Ishikawa (cell line): ENCODE results near the gene SEMA6B.

Experiments used
- CREB1 ChIP-seq: IDR thresholded peaks from 2 replicates; pipeline ENCODE4 v1.6.1; 2012; ENCODE audit warnings: low read depth
- EP300 ChIP-seq: IDR thresholded peaks from 2 replicates; pipeline ENCODE4 v1.6.1; 2012; ENCODE audit warnings: borderline replicate concordance
- FOXM1 ChIP-seq: IDR thresholded peaks from 2 replicates; pipeline ENCODE4 v1.6.1; 2012; ENCODE audit warnings: low read depth, borderline replicate concordance
- RAD21 ChIP-seq: IDR thresholded peaks from 2 replicates; pipeline ENCODE4 v1.6.1; 2012; ENCODE audit warnings: low read depth
- TCF12 ChIP-seq: IDR thresholded peaks from 2 replicates; pipeline ENCODE4 v1.6.1; 2012; ENCODE audit warnings: low read depth
- USF1 ChIP-seq: IDR thresholded peaks from 2 replicates; pipeline ENCODE4 v1.6.1; 2012

DNA sequence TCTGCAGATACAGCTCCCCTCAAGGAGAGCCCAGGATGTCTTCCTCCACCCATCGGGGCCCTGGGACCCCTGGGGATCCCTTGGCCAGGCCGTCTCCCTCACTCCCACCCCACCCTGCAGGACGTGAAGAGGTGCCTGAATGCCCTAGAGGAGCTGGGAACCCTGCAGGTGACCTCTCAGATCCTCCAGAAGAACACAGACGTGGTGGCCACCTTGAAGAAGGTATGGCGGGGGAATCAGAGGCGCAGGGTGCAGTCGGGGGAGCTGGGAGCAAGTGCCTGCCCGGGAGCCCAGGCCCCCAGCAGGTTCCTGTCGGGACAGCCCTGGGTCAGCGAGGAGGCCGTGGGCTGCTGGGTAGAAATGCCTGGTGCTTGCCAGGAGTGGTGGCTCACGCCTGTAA lies 60.8 kb downstream of the SEMA6B start:
- TF ChIP-seq USF1 (no peak), EP300 (no peak), RAD21 (no peak), CREB1 (no peak), FOXM1 (no peak), TCF12 (no peak)
